Measurements from ENCODE around the gene HK3. TPM values are rescaled to one million over a fixed set of nuclear protein-coding genes. Genes with fewer than 3 reads are reported as not detected.

HK3 gene
- polyA plus RNA-seq, 2 of the 4 experiments (the other 2 are of a cell fraction) = 0.04 to 0.12 TPM

- TF ChIP-seq FOXS1 (CRISPR knock-in tag; IDR thresholded peaks at IDR 0.05) (no peak), MYC (IDR thresholded peaks at IDR 0.05; ENCODE audit: borderline replicate concordance, low read length) (no peak), MAX (IDR thresholded peaks at IDR 0.05) (no peak), SMC3 (IDR thresholded peaks at IDR 0.05) (no peak), ELK1 (IDR thresholded peaks at IDR 0.05; ENCODE audit: low read depth, low read length) (no peak), RNF2 (IDR thresholded peaks at IDR 0.05; ENCODE audit: borderline replicate concordance, low read depth) (no peak)
- TF ChIP-seq, protein P1, sequence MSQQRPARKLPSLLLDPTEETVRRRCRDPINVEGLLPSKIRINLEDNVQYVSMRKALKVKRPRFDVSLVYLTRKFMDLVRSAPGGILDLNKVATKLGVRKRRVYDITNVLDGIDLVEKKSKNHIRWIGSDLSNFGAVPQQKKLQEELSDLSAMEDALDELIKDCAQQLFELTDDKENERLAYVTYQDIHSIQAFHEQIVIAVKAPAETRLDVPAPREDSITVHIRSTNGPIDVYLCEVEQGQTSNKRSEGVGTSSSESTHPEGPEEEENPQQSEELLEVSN (IDR thresholded peaks at IDR 0.05; ENCODE audit: borderline replicate concordance, low read depth) = no peak
- TF ChIP-seq, protein P2, sequence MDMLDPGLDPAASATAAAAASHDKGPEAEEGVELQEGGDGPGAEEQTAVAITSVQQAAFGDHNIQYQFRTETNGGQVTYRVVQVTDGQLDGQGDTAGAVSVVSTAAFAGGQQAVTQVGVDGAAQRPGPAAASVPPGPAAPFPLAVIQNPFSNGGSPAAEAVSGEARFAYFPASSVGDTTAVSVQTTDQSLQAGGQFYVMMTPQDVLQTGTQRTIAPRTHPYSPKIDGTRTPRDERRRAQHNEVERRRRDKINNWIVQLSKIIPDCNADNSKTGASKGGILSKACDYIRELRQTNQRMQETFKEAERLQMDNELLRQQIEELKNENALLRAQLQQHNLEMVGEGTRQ (IDR thresholded peaks at IDR 0.05) = no peak
- CTCF ChIA-PET = interaction anchor here (0.8 to 2.2 kb wide), 7 partner anchors 10 to 174 kb away, joined by 3 to 11 read pairs (median 3); no protein-coding TSS in a partner anchor
- H3K27ac ChIP-seq = no peak overlapping the region
- ATAC-seq = no peak
- H3K4me1 ChIP-seq = no peaks in the 10 kb centered on the region
- H3K4me3 ChIP-seq = no peak overlapping the region
- WGBS (ENCODE audit: missing lambda C conversion rate) = 33% methylated on average over 6 of the region's 6 CpGs
- no peak for FAIRE-seq
- no peak overlapping the region for H3K4me2 ChIP-seq
- POLR2A ChIA-PET = no interaction called here
- H3K9me3 ChIP-seq = no peaks in the 10 kb centered on the region
- DNase-seq (ENCODE audit: low read depth in 1 of 2, low spot score in 1 of 2) = no peak
Measured at GRCh38 chr5:176832162-176832561, 67.0 kb downstream of the HK3 start.

- FAIRE-seq (no peak), ATAC-seq (no peak), DNase-seq (ENCODE audit: low read depth in 1 of 2, low spot score in 1 of 2) (no peak)
- Histone ChIP-seq H3K4me1 (no peaks in the 10 kb centered on the region), H3K9me3 (no peaks in the 10 kb centered on the region), H3K4me3 (no peak overlapping the region), H3K27ac (no peak overlapping the region), H3K4me2 (no peak overlapping the region)
- ChIA-PET POLR2A (no interaction called here), CTCF (interaction anchor here (0.6 to 1.2 kb wide), 4 partner anchors 18 to 171 kb away, joined by 3 to 5 read pairs (median 3); no protein-coding TSS in a partner anchor)
- no peak for TF ChIP-seq ELK1 (IDR thresholded peaks at IDR 0.05; ENCODE audit: low read depth, low read length)
- no peak for TF ChIP-seq JUN (IDR thresholded peaks at IDR 0.05)
- TF ChIP-seq, protein P3, sequence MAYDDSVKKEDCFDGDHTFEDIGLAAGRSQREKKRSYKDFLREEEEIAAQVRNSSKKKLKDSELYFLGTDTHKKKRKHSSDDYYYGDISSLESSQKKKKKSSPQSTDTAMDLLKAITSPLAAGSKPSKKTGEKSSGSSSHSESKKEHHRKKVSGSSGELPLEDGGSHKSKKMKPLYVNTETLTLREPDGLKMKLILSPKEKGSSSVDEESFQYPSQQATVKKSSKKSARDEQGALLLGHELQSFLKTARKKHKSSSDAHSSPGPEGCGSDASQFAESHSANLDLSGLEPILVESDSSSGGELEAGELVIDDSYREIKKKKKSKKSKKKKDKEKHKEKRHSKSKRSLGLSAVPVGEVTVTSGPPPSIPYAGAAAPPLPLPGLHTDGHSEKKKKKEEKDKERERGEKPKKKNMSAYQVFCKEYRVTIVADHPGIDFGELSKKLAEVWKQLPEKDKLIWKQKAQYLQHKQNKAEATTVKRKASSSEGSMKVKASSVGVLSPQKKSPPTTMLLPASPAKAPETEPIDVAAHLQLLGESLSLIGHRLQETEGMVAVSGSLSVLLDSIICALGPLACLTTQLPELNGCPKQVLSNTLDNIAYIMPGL (CRISPR knock-in tag; IDR thresholded peaks at IDR 0.05; ENCODE audit: borderline replicate concordance) = no peak
- TF ChIP-seq, protein P1 (IDR thresholded peaks at IDR 0.05; ENCODE audit: borderline replicate concordance, low read depth) = no peak
- TF ChIP-seq NFE2L2 (conservative IDR thresholded peaks at IDR 0.05; ENCODE audit: low read length) = no peak
- no peak for TF ChIP-seq RNF2 (IDR thresholded peaks at IDR 0.05; ENCODE audit: borderline replicate concordance, low read depth)
- TF ChIP-seq, protein P4, sequence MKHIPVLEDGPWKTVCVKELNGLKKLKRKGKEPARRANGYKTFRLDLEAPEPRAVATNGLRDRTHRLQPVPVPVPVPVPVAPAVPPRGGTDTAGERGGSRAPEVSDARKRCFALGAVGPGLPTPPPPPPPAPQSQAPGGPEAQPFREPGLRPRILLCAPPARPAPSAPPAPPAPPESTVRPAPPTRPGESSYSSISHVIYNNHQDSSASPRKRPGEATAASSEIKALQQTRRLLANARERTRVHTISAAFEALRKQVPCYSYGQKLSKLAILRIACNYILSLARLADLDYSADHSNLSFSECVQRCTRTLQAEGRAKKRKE (CRISPR knock-in tag; IDR thresholded peaks at IDR 0.05; ENCODE audit: low read depth) = no peak
- TF ChIP-seq REST (IDR thresholded peaks at IDR 0.05) = no peak
- TF ChIP-seq TFCP2L1 (CRISPR knock-in tag; IDR thresholded peaks at IDR 0.05) = no peak
- TF ChIP-seq CEBPB (IDR thresholded peaks at IDR 0.05) = no peak
- TF ChIP-seq NPAS2 (CRISPR knock-in tag; IDR thresholded peaks at IDR 0.05; ENCODE audit: borderline replicate concordance) = no peak
- no peak for TF ChIP-seq KDM1A (IDR thresholded peaks at IDR 0.05; ENCODE audit: low read depth)
- no peak for TF ChIP-seq MAFK (IDR thresholded peaks at IDR 0.05; ENCODE audit: partially characterized antibody)
- no peak for TF ChIP-seq POLR2AphosphoS2 (conservative IDR thresholded peaks at IDR 0.05; ENCODE audit: low read length)
- TF ChIP-seq HOXB5 (CRISPR knock-in tag; IDR thresholded peaks at IDR 0.05) = no peak
- no peak for TF ChIP-seq FOSL2 (IDR thresholded peaks at IDR 0.05)
- no peak for TF ChIP-seq FOSL2 (CRISPR knock-in tag; IDR thresholded peaks at IDR 0.05)
- TF ChIP-seq ZFP36 (IDR thresholded peaks at IDR 0.05; ENCODE audit: borderline replicate concordance, partially characterized antibody) = no peak
- 33% methylated on average over 7 of the region's 8 CpGs for WGBS (ENCODE audit: missing lambda C conversion rate)
Measured at GRCh38 chr5:176831425-176831824, 67.7 kb downstream of the HK3 start.
